ENCODE data around the gene GABRB3. TPM values are rescaled to one million over a fixed set of nuclear protein-coding genes. Genes with fewer than 3 reads are reported as not detected.

Gene GABRB3
- total and polyA plus RNA-seq, 2 of the 8 experiments (the other 6 are each of a cell fraction or from before 2014, with no cell fraction given): 98.8 to 163 TPM

- TF ChIP-seq CHD7 (IDR thresholded peaks at IDR 0.05; ENCODE audit: insufficient replicate concordance, low read length): no peak
- no peak for TF ChIP-seq POLR2AphosphoS5 (IDR thresholded peaks at IDR 0.05; ENCODE audit: low read depth, low read length)
- no peak for TF ChIP-seq SIN3A (conservative IDR thresholded peaks at IDR 0.05 in 1 of 2, IDR thresholded peaks at IDR 0.05 in 1 of 2; ENCODE audit: low read depth in 1 of 2, low read length in 2 of 2)
- no peak for TF ChIP-seq SIX5 (IDR thresholded peaks at IDR 0.05; ENCODE audit: low read depth, low read length)
- no peak for TF ChIP-seq RXRA (IDR thresholded peaks at IDR 0.05; ENCODE audit: insufficient read depth, low read depth, low read length)
- TF ChIP-seq, protein P1, sequence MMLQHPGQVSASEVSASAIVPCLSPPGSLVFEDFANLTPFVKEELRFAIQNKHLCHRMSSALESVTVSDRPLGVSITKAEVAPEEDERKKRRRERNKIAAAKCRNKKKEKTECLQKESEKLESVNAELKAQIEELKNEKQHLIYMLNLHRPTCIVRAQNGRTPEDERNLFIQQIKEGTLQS (IDR thresholded peaks at IDR 0.05; ENCODE audit: insufficient read depth, low read depth, low read length): no peak
- no peak for TF ChIP-seq RAD21 (IDR thresholded peaks at IDR 0.05 in 1 of 2, conservative IDR thresholded peaks at IDR 0.05 in 1 of 2; ENCODE audit: low read depth in 2 of 2, low read length in 2 of 2)
- no peak for TF ChIP-seq TCF12 (IDR thresholded peaks at IDR 0.05; ENCODE audit: low read depth, low read length)
- TF ChIP-seq FOSL1 (IDR thresholded peaks at IDR 0.05; ENCODE audit: insufficient read depth, low read depth, low read length): no peak
- no peak for TF ChIP-seq CTBP2 (IDR thresholded peaks at IDR 0.05; ENCODE audit: borderline replicate concordance, insufficient read depth, insufficient read length, low read length)
- no peak for TF ChIP-seq BRCA1 (IDR thresholded peaks at IDR 0.05; ENCODE audit: low read depth, low read length)
Observed at GRCh38 chr15:26521130-26521529, 251.7 kb downstream of the GABRB3 start (continued).

Data from H1 (cell line).